GM12801 (cell line): ENCODE results near the gene KLF7.

ENCODE experiments used
- TF ChIP-seq, protein P1 (sequence below): IDR thresholded peaks from one replicate; pipeline ENCODE4 v1.5.1; 2011; ENCODE audit warnings: control low read depth; ENCODE audit not compliant: insufficient read length; ENCODE audit errors: extremely low read depth

Gene KLF7

DNA sequence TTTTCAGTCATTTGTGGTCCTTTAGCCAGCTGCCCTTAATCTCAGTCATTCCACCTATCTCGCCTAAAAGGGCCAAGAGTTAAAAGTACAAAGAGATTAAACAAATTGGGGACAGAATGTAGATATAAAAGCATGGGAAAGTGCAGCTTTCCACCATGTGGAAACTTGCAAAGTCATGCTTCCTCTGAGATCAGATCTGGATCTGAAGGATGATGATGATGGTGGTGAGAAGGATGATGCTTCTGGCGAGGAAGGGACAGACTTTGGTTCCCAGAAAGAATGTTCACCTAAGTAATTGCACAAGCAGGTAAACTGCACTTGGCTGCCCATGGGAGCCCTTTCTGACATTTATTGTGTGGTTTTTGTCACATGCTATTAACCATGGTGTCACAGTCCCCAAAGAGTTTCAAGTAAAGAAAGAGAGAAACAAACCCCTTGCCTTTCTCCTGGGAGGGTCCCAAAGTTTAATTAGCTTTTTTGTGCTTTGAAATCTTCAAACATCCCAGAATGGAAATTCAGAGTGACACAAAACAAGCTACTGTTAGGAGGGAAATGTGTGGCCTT, 34.7 kb downstream of the KLF7 start:
- TF ChIP-seq, protein P1, sequence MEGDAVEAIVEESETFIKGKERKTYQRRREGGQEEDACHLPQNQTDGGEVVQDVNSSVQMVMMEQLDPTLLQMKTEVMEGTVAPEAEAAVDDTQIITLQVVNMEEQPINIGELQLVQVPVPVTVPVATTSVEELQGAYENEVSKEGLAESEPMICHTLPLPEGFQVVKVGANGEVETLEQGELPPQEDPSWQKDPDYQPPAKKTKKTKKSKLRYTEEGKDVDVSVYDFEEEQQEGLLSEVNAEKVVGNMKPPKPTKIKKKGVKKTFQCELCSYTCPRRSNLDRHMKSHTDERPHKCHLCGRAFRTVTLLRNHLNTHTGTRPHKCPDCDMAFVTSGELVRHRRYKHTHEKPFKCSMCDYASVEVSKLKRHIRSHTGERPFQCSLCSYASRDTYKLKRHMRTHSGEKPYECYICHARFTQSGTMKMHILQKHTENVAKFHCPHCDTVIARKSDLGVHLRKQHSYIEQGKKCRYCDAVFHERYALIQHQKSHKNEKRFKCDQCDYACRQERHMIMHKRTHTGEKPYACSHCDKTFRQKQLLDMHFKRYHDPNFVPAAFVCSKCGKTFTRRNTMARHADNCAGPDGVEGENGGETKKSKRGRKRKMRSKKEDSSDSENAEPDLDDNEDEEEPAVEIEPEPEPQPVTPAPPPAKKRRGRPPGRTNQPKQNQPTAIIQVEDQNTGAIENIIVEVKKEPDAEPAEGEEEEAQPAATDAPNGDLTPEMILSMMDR: no peak

GRCh38 chr2:207129821-207130220, 35.9 kb downstream of the KLF7 start:
- TF ChIP-seq, protein P1: no peak

DNA sequence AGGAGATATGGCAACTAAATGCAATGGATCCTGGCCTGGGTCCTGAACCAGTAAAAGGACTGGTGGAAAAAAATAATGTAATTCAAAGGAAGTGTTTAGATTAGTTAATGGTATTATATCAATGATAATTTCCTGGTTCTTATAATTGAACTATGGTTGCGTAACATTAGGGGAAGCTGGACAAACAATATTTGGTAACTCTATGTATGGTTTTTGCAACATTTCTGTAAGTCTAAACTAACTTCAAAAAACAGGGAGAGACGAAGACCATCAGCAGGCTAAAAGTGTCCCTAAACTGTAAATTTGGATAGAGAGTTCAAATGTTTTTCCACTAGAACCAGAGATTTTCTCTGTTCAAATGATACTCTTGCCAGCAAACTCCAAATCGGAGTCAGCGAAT, 36.9 kb downstream of the KLF7 start:
- TF ChIP-seq, protein P1: no peak

DNA sequence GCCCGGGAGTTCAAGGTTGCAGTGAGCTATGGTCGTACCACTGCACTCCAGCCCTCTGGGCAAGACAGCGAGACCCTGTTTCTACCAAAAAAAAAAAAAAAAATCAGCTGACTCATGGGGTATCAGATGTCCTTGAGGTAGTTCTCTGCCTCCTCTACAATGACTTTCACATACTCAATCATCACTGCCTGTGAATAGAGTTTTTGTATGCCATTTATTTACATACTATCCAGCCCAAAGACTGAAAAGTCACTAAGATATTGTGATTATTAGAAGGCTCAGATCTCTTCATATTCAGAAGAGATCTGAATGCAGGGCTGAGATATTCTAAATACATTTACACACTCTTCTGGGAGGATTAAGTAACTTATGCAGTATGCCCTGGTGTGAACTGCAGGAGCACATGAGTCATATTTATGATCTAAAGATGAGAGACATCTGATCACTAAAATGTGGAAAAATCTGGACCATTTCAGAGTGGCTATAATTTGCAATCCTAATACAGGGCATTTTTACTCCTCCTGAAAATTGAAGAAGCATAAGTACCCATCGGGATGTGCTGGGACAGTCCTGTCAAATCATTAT, 38.9 kb downstream of the KLF7 start:
- TF ChIP-seq, protein P1: no peak

DNA sequence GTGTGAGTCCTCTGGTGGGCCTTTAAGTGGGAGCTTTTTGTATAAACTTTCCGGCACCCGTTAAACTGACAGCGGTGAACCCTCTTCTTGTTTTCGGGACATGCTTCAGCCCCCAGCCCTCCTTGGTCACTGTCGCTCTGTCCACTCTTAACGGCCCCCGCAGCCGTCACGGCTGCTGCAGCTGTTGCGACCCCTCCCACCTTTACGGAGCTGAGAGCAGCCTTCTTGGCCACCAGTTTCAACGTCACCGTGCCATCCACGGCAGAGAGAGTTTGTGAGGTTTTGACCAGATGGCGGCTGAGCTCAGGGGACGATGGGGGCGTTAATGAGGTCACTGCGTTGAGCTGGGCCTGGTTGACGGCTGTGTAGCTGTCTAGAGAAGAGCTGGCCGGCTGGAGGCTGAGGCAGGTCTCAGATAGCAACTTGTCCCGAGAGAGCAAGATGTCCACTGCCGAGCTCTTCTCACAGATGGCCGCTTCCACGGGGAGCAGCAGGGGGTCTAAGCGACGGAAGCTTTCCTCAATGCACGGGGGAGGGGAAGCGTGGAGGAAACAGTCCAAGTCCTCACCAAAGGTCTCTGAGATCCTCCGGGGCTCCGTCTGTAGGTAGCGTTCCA, 41.9 kb downstream of the KLF7 start:
- TF ChIP-seq, protein P1: no peak

- TF ChIP-seq, protein P1: no peak
Measured at GRCh38 chr2:207123335-207123744, 42.4 kb downstream of the KLF7 start.

- TF ChIP-seq, protein P1: no peak
Measured at GRCh38 chr2:207122651-207123334, 43.0 kb downstream of the KLF7 start.
